PC-9 (cell line): Measurements from ENCODE around the gene CNGB1.

Experiments used
- CTCF ChIP-seq: fragments of 200-600 bp; sonication (generic); conservative IDR thresholded peaks from 2 replicates; pipeline ENCODE4 v1.6.1; 2017; ENCODE audit warnings: mixed run types, antibody characterized with exemption, mild to moderate bottlenecking, moderate library complexity
- EZH2 ChIP-seq: fragments of 200-600 bp; sonication (generic); IDR thresholded peaks from 2 replicates; pipeline ENCODE4 v1.8.0; 2017; ENCODE audit warnings: antibody characterized with exemption, low read depth

- TF ChIP-seq CTCF (no peak), EZH2 (no peak)
Measured at GRCh38 chr16:57870753-57871454, 100.0 kb downstream of the CNGB1 start.
